Dermis blood vessel endothelial cell (primary cell): ENCODE measurements around the gene SPSB4. TPM values are rescaled to one million over a fixed set of nuclear protein-coding genes. Genes with fewer than 3 reads are reported as not detected.
"Not testable (repeated sequence)": the region's sequence is repeated elsewhere in the genome, so short reads cannot be mapped to it uniquely, and the experiment has no call there.

ENCODE experiments used
- DNase-seq: peaks from one replicate; pipeline ENCODE4 v3.0.0; 2010
- total RNA-seq: library from RNA; depleted of rRNA; stranded (reverse); fragments of >200 nt; gene quantifications from 2 replicates; pipeline ENCODE4 v1.2.3, GENCODE V29; 2014

The SPSB4 gene
- total RNA-seq, 1 donor from 2014 or later = not detected

DNA sequence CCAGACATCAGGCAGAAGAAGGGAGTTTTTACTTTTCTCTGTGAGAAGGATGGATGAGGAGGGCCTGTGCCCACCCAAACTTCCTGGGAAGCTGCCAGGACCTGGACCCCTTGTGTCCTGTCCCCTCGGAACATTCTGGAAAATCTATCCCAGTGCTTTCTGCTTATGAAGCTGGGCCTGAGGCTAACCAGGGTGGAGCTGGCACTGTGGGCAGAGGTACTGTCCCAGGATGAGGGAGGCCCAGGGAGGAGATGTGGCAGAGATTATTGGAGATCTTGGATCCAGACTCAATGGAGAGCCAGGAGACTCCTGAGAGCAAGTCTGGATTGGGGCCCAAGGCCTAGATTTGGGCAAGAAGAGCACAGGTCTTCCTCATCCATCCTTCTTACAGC is 44.4 kb downstream of the SPSB4 start:
- no peak for DNase-seq

DNA sequence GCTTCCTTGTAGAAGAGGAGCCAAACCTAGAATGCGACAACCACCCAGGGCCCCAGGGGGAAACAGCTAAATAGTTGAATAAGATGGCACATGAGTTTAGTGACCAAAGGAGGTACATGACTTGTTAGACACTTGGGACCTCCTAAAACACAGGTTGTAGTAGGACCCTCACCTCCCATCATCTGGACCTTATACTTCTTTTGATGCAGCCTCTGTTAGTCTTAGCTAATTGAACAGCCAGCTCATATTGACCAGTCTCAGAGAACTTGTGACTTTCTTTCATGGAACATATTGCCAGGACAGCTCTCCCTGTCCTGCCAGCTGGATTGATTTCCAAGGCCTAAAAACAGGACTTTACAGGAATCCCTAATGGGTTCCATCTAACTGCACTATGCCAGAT is 45.0 kb downstream of the SPSB4 start:
- DNase-seq = no peak

DNA sequence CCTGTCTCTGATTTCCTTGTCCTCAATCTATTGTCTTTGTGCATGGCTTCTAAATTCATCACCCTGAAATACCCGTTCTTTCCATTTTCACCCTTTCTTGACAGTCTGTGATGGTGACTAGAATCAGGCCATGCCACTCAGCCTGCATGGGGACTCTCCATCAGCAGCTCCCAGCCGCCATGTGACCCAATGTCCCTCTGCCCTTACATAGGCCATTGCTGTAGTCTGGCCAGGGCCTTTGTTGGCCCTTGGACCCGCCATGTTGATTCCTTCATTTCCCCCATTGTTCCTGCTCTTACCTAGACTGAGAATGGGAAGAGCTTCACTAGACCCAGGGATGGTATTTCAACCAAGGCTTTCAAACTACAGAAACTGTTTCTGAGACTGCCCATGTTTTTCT is 45.8 kb downstream of the SPSB4 start:
- no peak for DNase-seq

DNA sequence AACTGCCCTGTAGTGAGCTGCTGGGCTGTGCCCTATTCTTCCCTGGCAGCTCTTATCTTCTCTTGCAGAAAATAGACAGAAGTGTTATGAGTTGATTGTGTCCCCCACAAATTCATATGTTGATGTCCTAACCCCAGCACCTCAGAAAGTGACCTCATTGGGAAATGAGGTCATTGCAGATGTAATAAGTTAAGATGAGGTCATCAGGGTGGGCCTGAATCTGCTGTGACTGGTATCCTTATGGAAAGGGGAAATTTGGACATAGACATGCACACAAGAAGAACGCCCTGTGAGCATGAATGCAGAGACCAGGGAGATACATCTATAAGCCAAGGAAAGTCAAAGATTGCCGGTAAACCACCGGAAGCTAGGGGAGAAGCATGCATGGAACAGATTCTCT is 49.0 kb downstream of the SPSB4 start:
- DNase-seq = no peak

- DNase-seq = no peak
Measured at GRCh38 chr3:141100531-141101320, 49.6 kb downstream of the SPSB4 start.

DNA sequence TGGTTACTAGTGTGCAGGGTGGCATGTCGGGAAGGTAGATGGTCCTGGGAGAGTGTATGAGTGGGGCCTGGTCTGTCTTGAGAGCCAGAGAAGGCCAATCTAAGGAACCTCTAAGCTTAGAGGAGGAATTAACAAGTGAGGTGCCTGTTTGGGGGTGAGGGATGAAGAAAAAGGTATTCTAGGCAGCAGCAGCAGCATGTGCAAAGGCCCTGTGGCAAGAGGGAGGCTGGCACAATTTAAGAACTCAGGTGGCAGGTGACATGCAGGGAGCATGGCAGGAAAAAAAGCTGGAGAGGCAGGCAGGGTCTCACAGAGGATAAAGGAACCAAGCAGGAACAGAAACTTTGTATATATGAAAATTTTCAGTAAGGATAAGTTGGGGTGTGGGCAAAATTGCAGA is 51.2 kb downstream of the SPSB4 start:
- DNase-seq = no peak

- no peak for DNase-seq
Measured at GRCh38 chr3:141103067-141103466, 51.9 kb downstream of the SPSB4 start.

DNA sequence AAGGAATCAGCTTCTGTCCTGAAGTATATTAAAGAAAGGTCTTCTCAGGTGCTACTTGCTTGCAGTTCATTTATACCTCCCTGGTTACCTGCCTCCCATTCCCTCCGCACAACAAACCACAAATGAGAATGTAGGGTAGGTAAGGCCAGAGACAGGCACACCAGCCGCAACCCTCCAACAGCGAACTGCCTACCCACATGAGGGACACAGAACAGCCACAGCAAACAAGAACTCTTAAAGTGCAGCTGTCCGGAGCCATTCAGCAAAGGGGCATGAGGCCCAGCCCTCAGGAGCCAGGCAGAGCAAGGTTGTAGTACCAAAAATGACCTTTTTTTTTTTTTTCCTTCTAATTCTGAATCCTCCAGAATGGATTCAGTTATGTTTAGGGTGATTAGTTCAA is 52.4 kb downstream of the SPSB4 start:
- no peak for DNase-seq

DNA sequence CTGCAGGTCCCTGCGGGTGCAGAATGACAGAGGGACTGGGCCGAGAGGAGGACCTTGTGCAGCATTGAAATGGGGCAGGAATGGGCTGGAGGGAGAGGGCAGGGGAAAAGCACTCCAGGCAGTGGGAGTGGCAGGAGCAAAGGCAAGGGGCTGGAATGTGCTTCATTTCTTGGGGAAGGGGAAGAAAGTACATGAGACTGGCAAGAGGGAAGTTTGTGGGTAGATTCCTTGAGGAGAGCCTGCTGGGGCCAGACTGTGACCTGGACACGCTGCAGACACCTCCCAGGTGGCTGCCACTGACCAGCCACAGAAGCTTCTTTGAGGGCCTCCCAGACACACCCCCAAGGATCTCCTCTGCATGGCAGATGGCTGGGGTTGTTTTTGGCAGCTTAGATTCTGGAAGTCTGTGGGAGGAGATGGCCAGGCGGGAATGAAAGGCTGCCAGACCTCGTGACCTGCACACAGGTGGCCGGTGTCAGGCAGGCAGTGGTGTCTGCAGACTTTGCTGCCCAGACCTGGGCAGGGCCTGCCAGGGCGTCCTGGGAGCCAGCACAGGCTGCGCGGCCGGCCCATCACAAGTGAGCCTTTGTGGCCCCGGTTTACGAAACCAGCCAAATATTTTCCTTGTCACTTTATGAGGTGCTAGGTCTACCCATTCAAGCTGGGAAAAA is 53.1 kb downstream of the SPSB4 start:
- no peak for DNase-seq

- peak; percentile 93 for DNase-seq
Measured at GRCh38 chr3:141105828-141106628, 54.9 kb downstream of the SPSB4 start.

- no peak for DNase-seq
Measured at GRCh38 chr3:141106842-141107241, 55.7 kb downstream of the SPSB4 start.

- no peak for DNase-seq
Measured at GRCh38 chr3:141108039-141108438, 56.9 kb downstream of the SPSB4 start.

DNA sequence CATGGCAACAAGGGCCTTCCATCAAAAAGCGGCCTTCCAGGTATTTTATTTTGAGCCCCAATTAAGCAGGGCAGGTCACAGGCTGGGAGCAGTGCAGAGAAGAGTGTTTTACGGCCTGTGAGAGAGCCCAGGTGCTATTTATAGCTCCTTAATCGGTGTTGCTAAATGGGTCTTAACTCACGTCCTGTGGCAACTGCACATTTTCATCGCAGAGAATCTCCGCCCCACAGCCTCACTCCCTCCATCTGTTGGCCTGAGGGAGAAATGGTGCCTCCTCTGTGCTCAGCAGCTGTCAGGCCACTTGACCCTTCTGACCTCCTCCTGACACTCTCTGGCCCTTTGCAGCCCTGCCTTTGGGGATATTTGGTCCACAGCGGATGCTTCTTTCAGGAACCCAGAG is 58.6 kb downstream of the SPSB4 start:
- DNase-seq = no peak

DNA sequence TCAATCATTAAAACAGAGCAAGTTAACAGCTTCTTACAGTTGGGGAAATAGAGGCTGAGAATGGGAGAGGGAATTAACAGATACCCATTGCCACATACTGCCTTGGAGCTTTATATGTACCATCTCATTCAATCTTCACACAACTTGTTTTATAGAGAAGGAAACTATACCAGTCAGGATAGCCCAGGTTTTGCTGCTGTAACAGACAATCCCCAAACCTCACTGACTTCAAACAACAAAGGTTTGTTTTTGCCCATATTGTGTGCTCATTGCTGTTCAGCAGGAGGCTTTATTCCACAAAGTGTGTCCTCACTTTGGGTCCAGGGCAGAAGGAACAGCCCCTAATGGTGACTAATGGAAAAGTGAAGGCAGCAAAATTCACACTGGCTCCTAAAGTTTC is 59.2 kb downstream of the SPSB4 start:
- DNase-seq = no peak

DNA sequence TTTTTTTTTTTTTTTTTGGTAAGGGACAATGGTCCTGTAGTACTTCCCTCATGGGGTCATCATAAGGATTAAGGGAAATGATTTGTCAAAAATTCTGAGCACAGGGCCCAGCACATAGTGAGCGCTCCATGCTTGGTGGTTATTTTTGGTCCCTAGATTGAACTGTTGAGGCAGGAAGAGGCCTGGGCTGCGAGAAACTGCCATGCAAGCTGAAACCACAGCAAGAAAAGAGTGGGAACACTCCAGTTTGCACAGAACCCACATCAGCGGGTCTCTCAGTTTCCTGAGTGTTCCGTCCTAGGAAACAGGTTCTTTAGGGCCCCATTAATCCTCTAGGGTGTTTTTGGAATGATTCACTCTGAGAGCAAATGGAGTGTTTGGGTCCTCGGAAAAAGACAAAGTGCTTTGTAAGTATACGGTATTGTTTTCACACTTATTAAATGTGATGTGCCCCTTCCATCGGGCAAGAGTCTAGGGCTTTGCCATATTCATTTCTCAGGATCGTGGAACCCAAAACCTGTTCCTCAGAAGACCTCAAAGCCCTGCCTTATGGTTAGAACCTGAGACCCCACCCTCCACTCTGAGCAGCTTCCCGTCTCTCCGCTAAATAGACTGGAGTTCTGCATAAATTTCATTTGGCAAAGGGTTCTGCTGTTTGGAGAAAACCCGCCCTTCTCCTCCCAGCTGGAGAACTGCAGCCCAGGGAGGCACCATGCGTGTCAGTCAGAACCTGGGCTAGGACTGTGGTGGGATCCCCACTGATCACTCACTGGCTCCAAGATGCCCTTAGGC is 60.4 kb downstream of the SPSB4 start:
- DNase-seq = no peak

- DNase-seq = no peak
Measured at GRCh38 chr3:141112686-141113297, 61.6 kb downstream of the SPSB4 start.

DNA sequence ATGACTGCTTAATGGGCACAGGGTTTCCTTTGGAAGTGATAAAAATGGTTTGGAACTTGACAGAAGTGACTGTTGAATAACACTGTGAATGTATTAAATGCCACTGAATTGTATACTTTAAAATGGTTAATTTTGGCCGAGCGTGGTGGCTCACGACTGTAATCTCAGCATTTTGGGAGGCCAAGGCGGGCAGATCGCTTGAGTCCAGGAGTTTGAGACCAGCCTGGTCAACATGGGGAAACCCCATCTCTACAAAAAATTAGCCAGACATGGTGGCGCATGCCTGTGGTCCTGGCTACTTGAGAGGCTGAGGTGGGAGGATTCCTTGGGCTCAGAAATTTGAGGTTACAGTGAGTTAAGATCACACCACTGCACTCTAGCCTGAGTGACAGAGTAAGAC is 62.5 kb downstream of the SPSB4 start:
- not testable (repeated sequence) for DNase-seq

- DNase-seq = no peak
Measured at GRCh38 chr3:141114179-141114745, 63.1 kb downstream of the SPSB4 start.

DNA sequence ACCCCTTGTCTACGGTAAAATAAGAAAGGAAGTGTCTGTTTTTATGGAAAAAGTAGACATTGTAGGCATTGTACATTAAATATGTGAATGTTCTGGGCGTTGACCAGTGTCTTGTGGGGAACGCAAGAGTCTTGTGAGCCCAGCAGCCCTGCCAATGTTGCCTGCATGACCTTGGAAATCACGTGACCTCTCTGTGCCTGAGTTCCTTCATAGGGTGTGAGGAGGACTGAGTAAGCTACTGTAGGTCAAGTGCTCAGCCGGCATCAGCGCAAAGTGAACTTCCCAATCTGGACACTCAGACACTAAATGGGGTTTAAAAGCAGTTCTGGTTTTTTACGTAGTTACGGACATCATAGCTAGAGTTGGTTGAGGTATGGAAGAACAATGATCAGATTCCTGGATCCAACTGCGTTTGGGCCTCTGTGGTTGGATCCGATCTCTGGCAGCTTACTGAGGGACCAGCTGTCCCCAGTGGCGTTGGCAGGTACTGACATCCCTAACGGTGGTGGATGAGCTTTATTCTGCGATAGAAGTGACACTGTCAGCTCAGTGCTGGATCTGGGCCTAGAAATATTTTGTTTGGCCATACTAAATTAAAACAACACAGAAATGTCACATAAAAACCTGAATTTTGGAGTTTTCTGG is 63.8 kb downstream of the SPSB4 start:
- DNase-seq = peak; percentile 10

GRCh38 chr3:141115789-141116541 is 64.8 kb downstream of the SPSB4 start:
- no peak for DNase-seq

GRCh38 chr3:141116721-141117120 is 65.6 kb downstream of the SPSB4 start:
- DNase-seq = no peak
